BLaER1 (cell line): ENCODE measurements around the gene MEGF11.
A peak's percentile ranks its signal among the peaks of the same experiment; 100 is the strongest.

ENCODE experiments used
- H3K27ac ChIP-seq: shearing (Covaris generic); formaldehyde crosslinking; 2 replicates; pipeline ENCODE4 v1.8.1; 2022
- H3K27me3 ChIP-seq: shearing (Covaris generic); formaldehyde crosslinking; 2 replicates; pipeline ENCODE4 v1.8.1; 2022
- H3K36me3 ChIP-seq: shearing (Covaris generic); formaldehyde crosslinking; 2 replicates; pipeline ENCODE4 v1.8.1; 2022
- H3K4me1 ChIP-seq: shearing (Covaris generic); formaldehyde crosslinking; 2 replicates; pipeline ENCODE4 v1.8.1; 2022
- H3K4me2 ChIP-seq: shearing (Covaris generic); formaldehyde crosslinking; 2 replicates; pipeline ENCODE4 v1.8.1; 2022
- H3K4me3 ChIP-seq: shearing (Covaris generic); formaldehyde crosslinking; 2 replicates; pipeline ENCODE4 v1.8.1; 2022
- H3K9ac ChIP-seq: shearing (Covaris generic); formaldehyde crosslinking; 2 replicates; pipeline ENCODE4 v1.8.1; 2022
- H3K9me3 ChIP-seq: shearing (Covaris generic); formaldehyde crosslinking; 2 replicates; pipeline ENCODE4 v1.8.1; 2022
- H4K20me1 ChIP-seq: shearing (Covaris generic); formaldehyde crosslinking; 2 replicates; pipeline ENCODE4 v1.8.1; 2022
- Cebpa-rat ChIP-seq: shearing (Covaris generic); IDR thresholded peaks from 2 replicates; pipeline ENCODE4 v1.8.1; 2022

Gene MEGF11

GRCh38 chr15:66089049-66089448 is 164.5 kb downstream of the MEGF11 start:
- Histone ChIP-seq H4K20me1 (no peaks in the 10 kb centered on the region), H3K4me2 (no peak overlapping the region), H3K36me3 (no peaks in the 10 kb centered on the region), H3K4me1 (peaks cover 12% of the 10 kb centered on the region), H3K4me3 (no peak overlapping the region), H3K27ac (no peak overlapping the region), H3K9ac (no peak overlapping the region), H3K27me3 (no peaks in the 10 kb centered on the region), H3K9me3 (no peaks in the 10 kb centered on the region)
- TF ChIP-seq Cebpa-rat: no peak

- TF ChIP-seq Cebpa-rat: no peak
- H3K4me3 ChIP-seq: no peak overlapping the region
- no peaks in the 10 kb centered on the region for H3K36me3 ChIP-seq
- H3K9ac ChIP-seq: no peak overlapping the region
- H3K4me1 ChIP-seq: peaks cover 4% of the 10 kb centered on the region; the same call in 1 of the 2 replicates
- H3K9me3 ChIP-seq: no peaks in the 10 kb centered on the region
- H4K20me1 ChIP-seq: no peaks in the 10 kb centered on the region
- no peaks in the 10 kb centered on the region for H3K27me3 ChIP-seq
- no peak overlapping the region for H3K27ac ChIP-seq
- no peak overlapping the region for H3K4me2 ChIP-seq
Measured at GRCh38 chr15:66085128-66085527, 168.4 kb downstream of the MEGF11 start.

GRCh38 chr15:66084704-66085103 is 168.8 kb downstream of the MEGF11 start:
- Histone ChIP-seq H3K4me3 (no peak overlapping the region), H3K9me3 (no peaks in the 10 kb centered on the region), H3K4me2 (no peak overlapping the region), H3K27ac (no peak overlapping the region), H3K27me3 (no peaks in the 10 kb centered on the region), H3K9ac (no peak overlapping the region), H4K20me1 (no peaks in the 10 kb centered on the region), H3K4me1 (peaks cover 4% of the 10 kb centered on the region; the same call in 1 of the 2 replicates), H3K36me3 (no peaks in the 10 kb centered on the region)
- TF ChIP-seq Cebpa-rat: no peak

- H4K20me1 ChIP-seq: no peaks in the 10 kb centered on the region
- peaks cover 7% of the 10 kb centered on the region for H3K4me1 ChIP-seq
- no peak for TF ChIP-seq Cebpa-rat
- no peak overlapping the region for H3K4me2 ChIP-seq
- H3K9ac ChIP-seq: no peak overlapping the region
- H3K4me3 ChIP-seq: no peak overlapping the region
- H3K27ac ChIP-seq: no peak overlapping the region
- no peaks in the 10 kb centered on the region for H3K36me3 ChIP-seq
- no peaks in the 10 kb centered on the region for H3K27me3 ChIP-seq
- no peaks in the 10 kb centered on the region for H3K9me3 ChIP-seq
Measured at GRCh38 chr15:66080717-66081398, 172.7 kb downstream of the MEGF11 start.

GRCh38 chr15:66078929-66079275 is 174.6 kb downstream of the MEGF11 start:
- no peak overlapping the region for H3K9ac ChIP-seq
- no peaks in the 10 kb centered on the region for H3K36me3 ChIP-seq
- no peak overlapping the region for H3K4me2 ChIP-seq
- no peak for TF ChIP-seq Cebpa-rat
- H3K9me3 ChIP-seq: no peaks in the 10 kb centered on the region
- no peak overlapping the region for H3K27ac ChIP-seq
- no peak overlapping the region for H3K4me3 ChIP-seq
- no peaks in the 10 kb centered on the region for H4K20me1 ChIP-seq
- H3K4me1 ChIP-seq: peaks cover 7% of the 10 kb centered on the region
- no peaks in the 10 kb centered on the region for H3K27me3 ChIP-seq

- TF ChIP-seq Cebpa-rat: no peak
- peak overlapping the region; percentile 22; the same call in 1 of the 2 replicates for H3K4me2 ChIP-seq
- no peak overlapping the region for H3K9ac ChIP-seq
- H4K20me1 ChIP-seq: no peaks in the 10 kb centered on the region
- no peak overlapping the region for H3K4me3 ChIP-seq
- H3K36me3 ChIP-seq: no peaks in the 10 kb centered on the region
- no peaks in the 10 kb centered on the region for H3K27me3 ChIP-seq
- H3K9me3 ChIP-seq: no peaks in the 10 kb centered on the region
- no peak overlapping the region for H3K27ac ChIP-seq
- peaks cover 7% of the 10 kb centered on the region for H3K4me1 ChIP-seq
Measured at GRCh38 chr15:66078196-66078928, 175.2 kb downstream of the MEGF11 start.

- H3K4me2 ChIP-seq: no peak overlapping the region
- TF ChIP-seq Cebpa-rat: no peak
- H4K20me1 ChIP-seq: no peaks in the 10 kb centered on the region
- no peaks in the 10 kb centered on the region for H3K9me3 ChIP-seq
- H3K36me3 ChIP-seq: no peaks in the 10 kb centered on the region
- peaks cover 7% of the 10 kb centered on the region for H3K4me1 ChIP-seq
- H3K9ac ChIP-seq: no peak overlapping the region
- H3K27ac ChIP-seq: no peak overlapping the region
- no peaks in the 10 kb centered on the region for H3K27me3 ChIP-seq
- H3K4me3 ChIP-seq: no peak overlapping the region
Measured at GRCh38 chr15:66077320-66077663, 176.3 kb downstream of the MEGF11 start.

- H3K9me3 ChIP-seq: no peaks in the 10 kb centered on the region
- H4K20me1 ChIP-seq: no peaks in the 10 kb centered on the region
- H3K9ac ChIP-seq: no peak overlapping the region
- no peaks in the 10 kb centered on the region for H3K27me3 ChIP-seq
- no peaks in the 10 kb centered on the region for H3K36me3 ChIP-seq
- H3K4me1 ChIP-seq: peaks cover 12% of the 10 kb centered on the region
- no peak overlapping the region for H3K27ac ChIP-seq
- TF ChIP-seq Cebpa-rat: no peak
- H3K4me3 ChIP-seq: no peak overlapping the region
- H3K4me2 ChIP-seq: no peak overlapping the region
Measured at GRCh38 chr15:66076591-66077319, 176.8 kb downstream of the MEGF11 start.

GRCh38 chr15:66075947-66076346 is 177.6 kb downstream of the MEGF11 start:
- Histone ChIP-seq H3K4me1 (peaks cover 14% of the 10 kb centered on the region), H3K9ac (no peak overlapping the region), H3K27ac (no peak overlapping the region), H3K27me3 (no peaks in the 10 kb centered on the region), H3K4me2 (no peak overlapping the region), H4K20me1 (no peaks in the 10 kb centered on the region), H3K9me3 (no peaks in the 10 kb centered on the region), H3K36me3 (no peaks in the 10 kb centered on the region), H3K4me3 (no peak overlapping the region)
- TF ChIP-seq Cebpa-rat: no peak
